Stimulated activated naive CD8-positive, alpha-beta T cell treated with anti-CD3 and anti-CD28 coated beads, Interleukin-15, amount 100 ng/mL, for 72 hours (primary cell): Measurements from ENCODE around the gene FTH1.
"Not testable (repeated sequence)": the region's sequence is repeated elsewhere in the genome, so short reads cannot be mapped to it uniquely, and the experiment has no call there.

ENCODE experiments used
- ATAC-seq: fragments of 150-1000 bp; cut with Tn5 transposase; 2 replicates; pipeline ENCODE4 v1.10.0; 2021; ENCODE audit warnings: mild to moderate bottlenecking, moderate library complexity
- DNase-seq, 2 donors: peaks; one replicate each; pipeline ENCODE4 v3.0.0; 2021 to 2022
- H3K27ac Mint-ChIP-seq, 2 donors: one replicate each; pipeline ENCODE4 v1.8.0; 2022; ENCODE audit warnings: mild to moderate bottlenecking in 2 of 2, mixed read lengths in 2 of 2, moderate library complexity in 2 of 2
- H3K27me3 Mint-ChIP-seq: one replicate; pipeline ENCODE4 v1.8.0; 2022; ENCODE audit warnings: mixed read lengths
- H3K4me1 Mint-ChIP-seq: one replicate; pipeline ENCODE4 v1.8.0; 2022; ENCODE audit warnings: mild to moderate bottlenecking, mixed read lengths
- H3K4me3 Mint-ChIP-seq, 2 donors: one replicate each; pipeline ENCODE4 v1.8.0; 2022; ENCODE audit warnings: mild to moderate bottlenecking in 2 of 2, mixed read lengths in 2 of 2, moderate library complexity in 1 of 2
- H3K9me3 Mint-ChIP-seq, 2 donors: one replicate each; pipeline ENCODE4 v1.8.0; 2022; ENCODE audit warnings: mixed read lengths in 2 of 2

FTH1 gene

DNA sequence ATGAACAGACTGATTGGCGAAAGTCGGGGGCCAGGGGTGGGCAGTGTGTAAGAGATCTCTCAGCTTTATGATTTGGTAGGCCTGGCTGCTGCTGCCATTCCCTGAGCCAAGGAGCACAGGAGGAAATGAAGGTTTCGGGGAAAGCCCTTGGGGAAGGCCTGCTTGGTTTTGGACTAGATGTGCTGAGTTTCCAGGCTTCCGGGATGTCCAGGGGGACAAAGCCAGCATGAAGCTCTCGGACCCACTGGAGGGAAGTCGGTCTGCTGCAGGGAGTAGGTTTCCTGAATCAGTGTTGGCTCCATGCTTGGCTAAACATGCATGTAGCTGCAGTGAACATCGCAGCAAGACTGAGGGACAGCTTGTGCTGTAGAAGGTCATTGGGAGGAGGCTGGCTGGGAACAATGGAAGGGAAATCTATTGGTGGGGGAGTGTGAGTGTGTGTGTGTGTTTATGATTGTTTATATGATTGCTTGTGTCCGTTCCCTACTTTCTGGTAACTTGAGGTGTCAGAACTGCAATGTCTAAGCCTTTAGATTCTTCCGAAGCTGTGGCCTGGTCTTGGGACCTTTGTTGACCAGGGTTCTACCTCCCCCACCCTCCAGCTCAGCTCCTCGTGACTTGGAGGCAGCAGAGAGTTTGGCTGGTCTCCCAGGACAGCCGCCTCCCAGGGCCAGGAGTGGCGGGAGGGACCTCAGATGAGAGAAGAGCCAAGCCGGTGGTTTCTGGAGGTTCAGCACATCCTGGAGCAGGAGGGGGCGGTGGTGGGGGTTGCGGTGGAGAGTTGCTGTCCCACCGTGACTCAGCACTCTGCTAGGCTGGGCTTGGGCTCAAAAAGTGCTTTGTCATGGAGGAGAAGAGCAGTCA lies 4.0 kb upstream of the FTH1 start:
- Mint-ChIP-seq H3K27ac (peak overlapping the region; percentile 89 to 92), H3K4me1 (peaks cover 72% of the 10 kb centered on the region)

DNA sequence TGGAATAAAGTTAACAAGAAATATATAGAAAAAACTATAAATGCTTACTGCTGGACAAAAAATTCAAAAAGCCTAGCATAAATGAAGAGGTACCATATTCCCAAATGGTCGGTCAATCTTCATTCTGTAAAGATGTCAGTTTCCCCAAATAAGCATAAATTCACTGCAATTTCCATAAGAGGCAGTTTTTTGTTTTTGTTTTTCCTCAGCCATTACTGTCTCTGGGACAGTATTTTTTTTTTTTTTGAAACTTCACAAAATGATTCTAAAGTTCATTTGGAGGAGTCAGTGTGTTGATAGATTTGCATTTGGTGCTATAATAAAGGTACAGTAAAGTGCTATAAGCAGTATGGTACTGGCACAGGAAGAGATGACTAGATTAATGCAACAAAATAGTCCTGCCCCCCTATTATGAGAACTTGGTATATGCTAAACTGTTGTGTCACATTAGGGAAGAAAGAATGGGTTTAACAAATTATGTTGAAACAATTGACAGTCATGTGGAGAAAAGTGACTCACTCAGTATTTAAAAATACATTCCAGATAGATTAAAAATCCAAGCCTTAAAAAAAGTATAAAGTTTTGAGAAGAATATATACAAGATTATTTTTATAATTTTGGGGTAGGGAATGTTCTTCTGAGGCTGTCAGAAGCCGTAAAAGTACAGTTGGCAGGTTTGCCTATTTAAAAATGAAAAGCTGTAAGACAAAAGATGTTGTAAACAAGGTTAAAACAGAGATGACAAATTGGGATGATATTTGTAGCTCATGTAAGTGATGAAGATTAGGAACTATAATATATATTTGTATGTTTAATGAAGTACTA lies 2.6 kb upstream of the FTH1 start:
- H3K27ac Mint-ChIP-seq, result no peak overlapping the region
- H3K4me1 Mint-ChIP-seq, result peaks cover 67% of the 10 kb centered on the region
- no peaks in the 10 kb centered on the region for H3K27me3 Mint-ChIP-seq
- DNase-seq, result peak in 1 of 2 donors; percentile 4
- no peaks in the 10 kb centered on the region for H3K9me3 Mint-ChIP-seq
- peak; percentile 13 for ATAC-seq
- peak overlapping the region in 1 of 2 donors; percentile 33 for H3K4me3 Mint-ChIP-seq

More for the DNA sequence above, 4.0 kb upstream of the FTH1 start:
- ATAC-seq (no peak), DNase-seq (peak in 1 of 2 donors; percentile 64)
- Mint-ChIP-seq H3K9me3 (no peaks in the 10 kb centered on the region), H3K4me3 (peak overlapping the region; percentile 61 to 72), H3K27me3 (no peaks in the 10 kb centered on the region)

GRCh38 chr11:61969391-61969758 lies 1.9 kb upstream of the FTH1 start:
- peaks cover 71% of the 10 kb centered on the region for H3K4me1 Mint-ChIP-seq
- DNase-seq (no peak), ATAC-seq (no peak)
- H3K27me3 Mint-ChIP-seq, result no peaks in the 10 kb centered on the region
- no peaks in the 10 kb centered on the region for H3K9me3 Mint-ChIP-seq
- H3K4me3 Mint-ChIP-seq, result peak overlapping the region; percentile 74 to 83
- no peak overlapping the region for H3K27ac Mint-ChIP-seq

DNA sequence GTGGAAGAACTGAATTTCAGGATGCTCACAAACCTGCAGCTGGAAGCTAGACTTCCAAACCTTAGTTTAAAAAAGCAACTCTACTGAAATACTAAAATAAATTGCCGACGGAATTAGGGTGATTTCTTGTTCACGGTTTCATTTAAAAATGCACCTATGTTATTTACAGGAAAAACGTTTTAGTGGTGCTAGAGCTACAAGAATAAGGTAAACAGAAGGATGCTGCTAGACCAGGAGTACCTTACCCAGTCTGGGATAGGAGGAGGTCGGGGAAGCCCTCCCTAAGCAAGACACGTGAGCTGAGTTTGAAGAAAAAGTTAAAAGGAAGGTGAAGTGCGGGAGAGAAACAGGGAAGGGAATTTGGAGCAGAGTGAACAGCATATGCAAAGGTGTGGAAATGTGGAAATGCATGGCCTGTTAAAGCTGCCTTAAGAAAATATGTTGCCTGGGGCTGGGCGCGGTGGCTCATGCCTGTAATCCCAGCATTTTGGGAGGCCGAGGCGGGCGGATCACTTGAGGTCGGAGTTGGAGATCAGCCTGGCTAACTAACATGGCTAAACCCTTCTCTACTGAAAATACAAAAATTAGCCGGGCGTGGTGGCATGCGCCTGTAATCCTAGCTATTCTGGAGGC lies 1.4 kb upstream of the FTH1 start:
- no peaks in the 10 kb centered on the region for H3K9me3 Mint-ChIP-seq
- ATAC-seq (no peak), DNase-seq (peak in 1 of 2 donors; percentile 6)
- H3K27me3 Mint-ChIP-seq, result no peaks in the 10 kb centered on the region
- peak overlapping the region; percentile 83 to 89 for H3K4me3 Mint-ChIP-seq
- peak overlapping the region; percentile 78 to 97 for H3K27ac Mint-ChIP-seq
- H3K4me1 Mint-ChIP-seq, result peaks cover 74% of the 10 kb centered on the region

DNA sequence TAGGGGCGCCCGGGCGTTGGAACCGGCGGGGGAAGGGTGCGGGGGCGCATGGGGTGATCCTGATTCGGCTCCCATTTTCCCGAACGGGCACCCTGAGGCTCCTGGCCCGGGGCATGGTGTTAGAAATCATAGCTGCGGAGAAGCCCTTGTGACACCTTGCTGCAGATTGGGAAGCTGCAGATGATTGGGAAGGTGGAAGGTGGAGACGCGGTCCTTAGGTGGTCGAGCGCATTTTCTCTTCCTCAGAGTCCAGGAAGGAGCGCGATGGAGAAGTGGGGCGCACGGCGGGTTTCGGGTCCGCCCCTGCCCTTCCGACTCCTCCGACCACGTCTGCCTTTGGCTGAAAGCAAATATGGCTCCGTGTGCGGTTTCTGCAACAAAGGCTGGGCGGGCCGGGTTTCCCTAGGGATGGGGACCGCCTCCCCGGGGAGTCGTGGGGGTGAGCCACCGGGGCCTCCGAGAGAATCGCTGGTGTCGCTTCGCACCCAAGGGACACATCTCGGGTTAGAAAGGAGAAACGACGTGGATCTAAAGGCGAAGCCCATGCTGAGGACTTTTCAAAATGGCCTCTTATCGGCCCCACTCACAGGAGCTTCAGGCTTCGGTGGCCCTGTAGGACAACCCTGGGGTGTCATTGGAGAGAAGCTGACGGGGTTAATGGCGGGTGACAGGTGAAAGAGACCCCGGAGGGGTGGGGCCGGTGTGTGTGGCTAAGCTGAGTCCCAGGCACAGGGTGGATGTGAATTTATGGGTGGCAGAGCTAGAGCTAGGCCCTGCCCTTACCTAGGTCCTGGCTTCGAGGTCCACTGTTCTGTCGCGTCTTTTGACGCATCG lies 707 bp upstream of the FTH1 start:
- ATAC-seq, result peak; percentile 35
- Mint-ChIP-seq H3K27me3 (no peaks in the 10 kb centered on the region), H3K4me3 (peak overlapping the region; percentile 83 to 89), H3K4me1 (peaks cover 74% of the 10 kb centered on the region), H3K27ac (peak overlapping the region; percentile 78 to 97), H3K9me3 (no peaks in the 10 kb centered on the region)
- DNase-seq, result peak; percentile 60 to 69

- Mint-ChIP-seq H3K9me3 (no peaks in the 10 kb centered on the region), H3K27me3 (no peaks in the 10 kb centered on the region), H3K4me1 (peaks cover 68% of the 10 kb centered on the region), H3K4me3 (peak overlapping the region; percentile 83 to 89), H3K27ac (peak overlapping the region; percentile 77 to 95)
- no peak for ATAC-seq
- DNase-seq, result peak in 1 of 2 donors; percentile 40
These were observed 709 bp downstream of the FTH1 start for GRCh38 chr11:61966734-61967115.

GRCh38 chr11:61964666-61965271 lies 2.7 kb downstream of the FTH1 start:
- DNase-seq, result peak in 1 of 2 donors; percentile 4

DNA sequence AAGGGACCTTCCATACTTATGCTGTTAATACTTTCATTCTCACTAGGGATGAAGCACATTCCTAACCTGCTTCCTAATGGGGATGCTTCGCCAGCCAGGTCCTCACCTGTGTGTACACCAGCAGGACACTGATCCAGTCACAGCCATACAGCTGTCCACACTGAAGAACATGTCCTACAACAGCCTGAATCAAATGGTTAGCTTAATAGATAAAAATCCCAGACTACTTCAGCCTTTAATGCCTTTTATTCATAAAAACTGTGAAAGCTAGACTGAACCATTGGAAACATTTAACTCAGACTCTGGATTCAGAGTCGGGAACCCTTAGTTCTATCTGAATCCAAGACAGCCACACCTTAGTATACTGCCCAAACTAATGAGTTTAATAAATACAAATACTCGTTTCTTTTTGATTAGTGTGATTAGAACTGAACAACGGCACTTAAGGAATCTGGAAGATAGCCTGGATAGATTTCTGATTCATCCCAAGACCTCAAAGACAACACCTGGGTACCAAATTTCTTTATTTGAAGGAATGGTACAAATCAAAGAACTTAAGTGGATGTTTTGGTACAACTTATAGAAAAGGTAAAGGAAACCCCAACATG lies 3.3 kb downstream of the FTH1 start:
- Mint-ChIP-seq H3K9me3 (no peaks in the 10 kb centered on the region), H3K27ac (peak overlapping the region in 1 of 2 donors; percentile 81), H3K4me1 (peaks cover 46% of the 10 kb centered on the region), H3K4me3 (peak overlapping the region; percentile 51 to 83), H3K27me3 (no peaks in the 10 kb centered on the region)
- DNase-seq (no peak), ATAC-seq (no peak)

More at GRCh38 chr11:61964666-61965271, 2.7 kb downstream of the FTH1 start:
- not testable (repeated sequence) for H3K27me3 Mint-ChIP-seq, H3K9me3 Mint-ChIP-seq, ATAC-seq
- Mint-ChIP-seq H3K4me3 (peak overlapping the region; percentile 83 to 89), H3K4me1 (peaks cover 50% of the 10 kb centered on the region), H3K27ac (peak overlapping the region; percentile 53 to 95)

DNA sequence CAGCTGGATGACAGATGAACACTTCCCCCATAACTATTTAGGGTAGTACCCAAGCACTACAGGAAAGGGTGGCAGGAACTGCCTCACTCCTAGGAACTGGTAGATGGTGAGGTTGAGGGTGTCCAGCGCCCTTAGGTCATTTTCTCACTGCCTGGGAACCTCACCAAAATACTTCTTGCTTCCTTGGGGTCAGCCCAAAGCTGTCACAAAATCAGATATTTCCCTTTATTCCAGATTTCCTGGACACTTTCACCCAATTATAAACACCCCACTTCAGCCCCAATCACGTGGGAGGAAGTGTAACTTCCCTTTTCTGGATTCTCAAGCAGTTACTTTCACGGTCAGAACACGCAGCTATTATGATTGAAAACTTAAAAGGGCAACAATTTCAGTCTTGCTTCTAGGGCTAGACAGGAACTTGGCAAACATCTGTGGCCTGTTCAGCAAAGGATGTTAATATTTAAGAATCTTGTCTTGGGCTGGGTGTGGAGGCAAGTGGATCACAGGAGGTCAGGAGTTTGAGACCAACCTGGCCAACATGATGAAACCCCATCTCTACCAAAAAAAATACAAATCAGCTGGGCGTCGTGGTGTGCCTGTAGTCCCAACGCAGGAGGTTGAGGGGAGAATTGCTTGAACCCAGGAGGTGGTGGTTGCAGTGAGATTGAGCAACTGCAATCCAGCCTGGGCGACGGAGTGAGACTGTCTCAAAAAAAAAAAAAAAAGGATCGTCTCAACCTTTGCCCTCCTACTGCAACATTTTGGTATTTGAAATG lies 4.0 kb downstream of the FTH1 start:
- DNase-seq, result no peak
- peaks cover 46% of the 10 kb centered on the region for H3K4me1 Mint-ChIP-seq

GRCh38 chr11:61963016-61963281 lies 4.5 kb downstream of the FTH1 start:
- no peak overlapping the region for H3K27ac Mint-ChIP-seq
- ATAC-seq (no peak), DNase-seq (no peak)
- no peaks in the 10 kb centered on the region for H3K9me3 Mint-ChIP-seq
- peaks cover 43% of the 10 kb centered on the region for H3K4me1 Mint-ChIP-seq
- H3K27me3 Mint-ChIP-seq, result no peaks in the 10 kb centered on the region
- peak overlapping the region in 1 of 2 donors; percentile 6 for H3K4me3 Mint-ChIP-seq

More for the DNA sequence above, 4.0 kb downstream of the FTH1 start:
- Mint-ChIP-seq H3K4me3 (peak overlapping the region; percentile 51 to 83), H3K27ac (peak overlapping the region; percentile 3 to 81), H3K27me3 (no peaks in the 10 kb centered on the region), H3K9me3 (no peaks in the 10 kb centered on the region)
- ATAC-seq, result peak; percentile 27

DNA sequence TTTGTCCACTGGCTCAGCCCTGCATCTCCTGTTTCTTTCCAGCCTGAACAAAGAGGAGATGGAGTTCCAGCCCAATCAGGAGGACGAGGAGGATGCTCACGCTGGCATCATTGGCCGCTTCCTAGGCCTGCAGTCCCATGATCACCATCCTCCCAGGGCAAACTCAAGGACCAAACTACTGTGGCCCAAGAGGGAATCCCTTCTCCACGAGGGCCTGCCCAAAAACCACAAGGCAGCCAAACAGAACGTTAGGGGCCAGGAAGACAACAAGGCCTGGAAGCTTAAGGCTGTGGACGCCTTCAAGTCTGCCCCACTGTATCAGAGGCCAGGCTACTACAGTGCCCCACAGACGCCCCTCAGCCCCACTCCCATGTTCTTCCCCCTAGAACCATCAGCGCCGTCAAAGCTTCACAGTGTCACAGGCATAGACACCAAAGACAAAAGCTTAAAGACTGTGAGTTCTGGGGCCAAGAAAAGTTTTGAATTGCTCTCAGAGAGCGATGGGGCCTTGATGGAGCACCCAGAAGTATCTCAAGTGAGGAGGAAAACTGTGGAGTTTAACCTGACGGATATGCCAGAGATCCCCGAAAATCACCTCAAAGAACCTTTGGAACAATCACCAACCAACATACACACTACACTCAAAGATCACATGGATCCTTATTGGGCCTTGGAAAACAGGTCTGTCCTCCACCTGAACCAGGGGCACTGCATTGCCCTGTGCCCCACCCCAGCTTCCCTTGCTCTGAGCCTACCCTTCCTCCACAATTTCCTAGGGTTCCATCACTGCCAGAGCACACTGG lies 5.0 kb downstream of the FTH1 start:
- H3K27ac Mint-ChIP-seq, result no peak overlapping the region
- no peak for ATAC-seq
- no peak for DNase-seq
- H3K4me3 Mint-ChIP-seq, result no peak overlapping the region
- peaks cover 43% of the 10 kb centered on the region for H3K4me1 Mint-ChIP-seq
- H3K9me3 Mint-ChIP-seq, result no peaks in the 10 kb centered on the region
- no peaks in the 10 kb centered on the region for H3K27me3 Mint-ChIP-seq

DNA sequence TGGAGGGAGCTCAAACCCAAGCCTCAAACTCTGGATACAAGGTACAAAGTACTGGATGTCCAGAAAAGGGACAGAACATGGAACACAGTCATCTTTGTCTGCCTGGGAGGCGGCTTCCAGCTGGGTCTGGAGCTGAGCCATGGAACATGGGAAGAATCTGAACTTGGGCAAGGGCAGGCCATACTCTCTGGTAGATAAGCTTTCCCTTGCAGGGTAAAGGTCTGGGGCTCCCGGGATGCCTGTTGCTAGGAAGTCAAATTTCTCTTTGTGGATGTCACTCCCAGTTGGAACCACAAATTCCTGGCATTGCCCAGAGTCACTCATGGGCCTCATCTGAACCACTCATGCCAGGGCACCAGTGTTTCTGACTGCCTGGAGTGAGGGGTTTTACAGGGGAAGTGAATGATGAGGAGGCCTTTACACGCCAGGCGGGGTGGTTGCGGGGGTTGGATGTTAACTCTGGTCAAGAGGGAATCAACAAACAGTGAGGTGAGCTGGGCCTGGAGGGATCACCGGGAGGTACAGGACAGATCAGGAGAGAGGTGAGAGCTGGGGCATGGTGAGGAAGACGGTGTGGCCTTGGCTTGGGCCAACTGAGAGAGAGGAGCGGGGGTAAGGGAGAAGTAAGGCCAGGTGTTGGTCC lies 5.7 kb downstream of the FTH1 start:
- H3K27me3 Mint-ChIP-seq, result no peaks in the 10 kb centered on the region
- no peak for ATAC-seq
- DNase-seq, result no peak
- no peak overlapping the region for H3K4me3 Mint-ChIP-seq
- H3K27ac Mint-ChIP-seq, result no peak overlapping the region
- H3K9me3 Mint-ChIP-seq, result no peaks in the 10 kb centered on the region
- H3K4me1 Mint-ChIP-seq, result peaks cover 43% of the 10 kb centered on the region

DNA sequence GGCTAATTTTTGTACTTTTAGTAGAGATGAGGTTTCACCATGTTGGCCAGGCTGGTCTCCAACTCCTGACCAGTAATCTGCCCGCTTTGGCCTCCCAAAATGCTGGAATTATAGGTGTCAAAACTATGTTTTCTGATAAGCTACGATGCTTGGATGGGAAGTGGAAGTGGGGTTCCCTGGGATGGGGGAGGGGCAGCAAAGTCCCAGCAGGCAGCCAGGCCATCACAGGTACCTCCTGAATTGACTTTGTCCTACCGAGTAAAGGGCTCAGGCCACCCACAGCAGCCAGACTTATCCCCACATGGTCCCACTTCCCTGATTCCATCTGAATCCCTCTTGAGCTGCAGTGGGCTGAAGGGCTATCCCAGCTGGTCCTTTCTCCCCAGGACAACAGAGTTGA lies 6.9 kb downstream of the FTH1 start:
- Mint-ChIP-seq H3K9me3 (no peaks in the 10 kb centered on the region), H3K27me3 (peaks cover 6% of the 10 kb centered on the region), H3K27ac (peak overlapping the region in 1 of 2 donors; percentile 34), H3K4me3 (no peak overlapping the region), H3K4me1 (peaks cover 50% of the 10 kb centered on the region)
- ATAC-seq (no peak), DNase-seq (no peak)
